ENCODE results near the gene TRIM63.

Gene TRIM63

GRCh38 chr1:26057189-26057588 is 10.2 kb downstream of the TRIM63 start:
- no peak for DNase-seq (ENCODE audit: low read depth)

- no peak for DNase-seq (ENCODE audit: low read depth)
Measured at GRCh38 chr1:26055041-26055440, 12.4 kb downstream of the TRIM63 start.

GRCh38 chr1:26053718-26054560 is 13.5 kb downstream of the TRIM63 start:
- no peak for DNase-seq (ENCODE audit: low read depth)

- DNase-seq (ENCODE audit: low read depth) = no peak
Measured at GRCh38 chr1:26050248-26050640, 17.2 kb downstream of the TRIM63 start.

- no peak for DNase-seq (ENCODE audit: low read depth)
Measured at GRCh38 chr1:26049531-26050247, 17.7 kb downstream of the TRIM63 start.

- DNase-seq (ENCODE audit: low read depth) = no peak
Measured at GRCh38 chr1:26047278-26047874, 20.1 kb downstream of the TRIM63 start.

GRCh38 chr1:26046246-26047095 is 21.0 kb downstream of the TRIM63 start:
- DNase-seq (ENCODE audit: low read depth) = no peak

- no peak for DNase-seq (ENCODE audit: low read depth)
Measured at GRCh38 chr1:26045722-26046245, 21.6 kb downstream of the TRIM63 start, which contains the start of gene SLC30A2. TSS of gene SLC30A2 (minus strand) at chr1:26046118. CDS start at chr1:26045896, 222 bp downstream.

GRCh38 chr1:26044971-26045721 is 22.3 kb downstream of the TRIM63 start:
- DNase-seq (ENCODE audit: low read depth) = no peak

GRCh38 chr1:26044414-26044813 is 23.0 kb downstream of the TRIM63 start:
- no peak for DNase-seq (ENCODE audit: low read depth)

GRCh38 chr1:26043765-26044164 is 23.7 kb downstream of the TRIM63 start:
- DNase-seq (ENCODE audit: low read depth) = no peak

GRCh38 chr1:26041978-26042377 is 25.5 kb downstream of the TRIM63 start:
- no peak for DNase-seq (ENCODE audit: low read depth)

- DNase-seq (ENCODE audit: low read depth) = no peak
Measured at GRCh38 chr1:26041401-26041800, 26.0 kb downstream of the TRIM63 start.

GRCh38 chr1:26038904-26039303 is 28.5 kb downstream of the TRIM63 start:
- no peak for DNase-seq (ENCODE audit: low read depth)

GRCh38 chr1:26038477-26038876 is 29.0 kb downstream of the TRIM63 start:
- no peak for DNase-seq (ENCODE audit: low read depth)

GRCh38 chr1:26037904-26038303 is 29.5 kb downstream of the TRIM63 start:
- DNase-seq (ENCODE audit: low read depth) = no peak

- DNase-seq (ENCODE audit: low read depth) = no peak
Measured at GRCh38 chr1:26036756-26037281, 30.6 kb downstream of the TRIM63 start.

GRCh38 chr1:26035959-26036755 is 31.3 kb downstream of the TRIM63 start:
- peak; percentile 60 for DNase-seq (ENCODE audit: low read depth)

- peak; percentile 88 for DNase-seq (ENCODE audit: low read depth)
Measured at GRCh38 chr1:26035203-26035958, 32.0 kb downstream of the TRIM63 start.

Measured in T follicular helper cell (primary cell).